ENCODE data around the gene POU2AF2.

DNA sequence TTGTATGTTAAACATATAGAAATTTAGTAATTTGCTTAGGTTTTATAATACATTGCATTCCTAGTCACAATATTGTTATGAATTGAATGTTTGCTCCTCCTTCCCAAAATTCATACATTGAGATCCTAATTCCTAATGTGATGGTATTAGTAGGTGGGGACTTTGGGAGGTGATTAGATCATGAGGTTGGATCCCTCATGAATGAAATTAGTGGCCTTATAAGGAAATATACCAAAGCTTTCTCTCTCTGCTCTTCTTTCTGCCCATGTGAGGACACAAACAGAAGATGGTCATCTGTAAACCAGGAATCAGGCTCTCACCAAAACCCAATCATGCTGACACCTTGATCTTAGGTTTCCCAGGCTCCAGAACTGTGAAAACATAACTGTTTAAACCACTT, 41.3 kb upstream of the POU2AF2 start:
- TF ChIP-seq CTCF (IDR thresholded peaks at IDR 0.05; ENCODE audit: insufficient read depth, low read depth, low read length) = no peak
- no peak for TF ChIP-seq EZH2 (IDR thresholded peaks at IDR 0.05; ENCODE audit: insufficient read depth, low read length)

Measured in astrocyte (in vitro differentiated cells and primary cell).